NOMO-1 (cell line): ENCODE results near the gene GCNA.

Experiments used
- DNase-seq, 2 experiments: peaks; one replicate each; lab custom pipeline; 2025; ENCODE audit not compliant: unreplicated experiment in 2 of 2; lab: John Stamatoyannopoulos, UW

The GCNA gene

GRCh38 chrX:71615056-71615455 lies 36.8 kb downstream of the GCNA start:
- DNase-seq: no peak

GRCh38 chrX:71615954-71616353 lies 37.7 kb downstream of the GCNA start:
- no peak for DNase-seq

- DNase-seq: no peak
These were observed 38.7 kb downstream of the GCNA start for GRCh38 chrX:71616672-71617529.

- no peak for DNase-seq
These were observed 39.5 kb downstream of the GCNA start for GRCh38 chrX:71617742-71618141.

- DNase-seq: peak; percentile 33 to 56
These were observed 40.1 kb downstream of the GCNA start, which contains the start of gene CXCR3 for GRCh38 chrX:71618303-71618721. CXCR3 (minus strand) TSS chrX:71618511; CDS start chrX:71618449, 62 bp downstream.

GRCh38 chrX:71618787-71619186 lies 40.5 kb downstream of the GCNA start:
- DNase-seq: no peak

GRCh38 chrX:71619193-71619592 lies 41.0 kb downstream of the GCNA start:
- DNase-seq: no peak

- DNase-seq: no peak
These were observed 41.7 kb downstream of the GCNA start for GRCh38 chrX:71619986-71620385.

GRCh38 chrX:71621603-71622002 lies 43.4 kb downstream of the GCNA start:
- no peak for DNase-seq

GRCh38 chrX:71622032-71622575 lies 43.9 kb downstream of the GCNA start:
- no peak for DNase-seq

- peak; percentile 48 for DNase-seq
These were observed 44.6 kb downstream of the GCNA start for GRCh38 chrX:71622576-71623450.

- no peak for DNase-seq
These were observed 45.5 kb downstream of the GCNA start for GRCh38 chrX:71623714-71624113.

- DNase-seq: no peak
These were observed 47.2 kb downstream of the GCNA start for GRCh38 chrX:71625471-71625870.

- DNase-seq: no peak
These were observed 48.3 kb downstream of the GCNA start for GRCh38 chrX:71626576-71626975.

- no peak for DNase-seq
These were observed 49.6 kb downstream of the GCNA start for GRCh38 chrX:71627588-71628404.

GRCh38 chrX:71629467-71629866 lies 51.2 kb downstream of the GCNA start:
- no peak for DNase-seq

GRCh38 chrX:71632923-71633657 lies 54.9 kb downstream of the GCNA start:
- DNase-seq: no peak

- DNase-seq: no peak
These were observed 56.1 kb downstream of the GCNA start for GRCh38 chrX:71634366-71634765.

- no peak for DNase-seq
These were observed 58.4 kb downstream of the GCNA start for GRCh38 chrX:71636438-71637252.
